Astrocyte (in vitro differentiated cells and primary cell): Measurements from ENCODE around the gene PCED1A. TPM values are rescaled to one million over a fixed set of nuclear protein-coding genes. Genes with fewer than 3 reads are reported as not detected.

Experiments used
- DNase-seq: peaks from one replicate; pipeline ENCODE4 v3.0.0-alpha.2; 2010; ENCODE audit warnings: low read depth
- FAIRE-seq: peaks from 2 replicates; lab custom pipeline; 2011; peaks lifted over from hg19 to GRCh38; lab: Jason Lieb, UNC
- H2AFZ ChIP-seq: 2 replicates; pipeline ENCODE4 v1.6.0; 2012; ENCODE audit warnings: low read depth, low read length, inconsistent platforms
- H3K27ac ChIP-seq: 2 replicates; pipeline ENCODE4 v1.5.1; 2011; ENCODE audit warnings: low read depth, low read length, inconsistent platforms
- H3K27me3 ChIP-seq: 2 replicates; pipeline ENCODE4 v1.6.0; 2011; ENCODE audit warnings: low read length, inconsistent platforms; ENCODE audit not compliant: insufficient read depth
- H3K36me3 ChIP-seq: 2 replicates; pipeline ENCODE4 v1.5.1; 2011; ENCODE audit warnings: low read length, inconsistent platforms; ENCODE audit not compliant: insufficient read depth
- H3K4me1 ChIP-seq: 2 replicates; pipeline ENCODE4 v1.5.1; 2011; ENCODE audit warnings: low read length, inconsistent platforms; ENCODE audit not compliant: insufficient read depth
- H3K4me2 ChIP-seq: 2 replicates; pipeline ENCODE4 v1.6.0; 2012; ENCODE audit warnings: low read length, inconsistent platforms
- H3K4me3 ChIP-seq: 2 replicates; pipeline ENCODE4 v1.5.1; 2011; ENCODE audit warnings: low read depth, mild to moderate bottlenecking, low read length, inconsistent platforms; ENCODE audit not compliant: insufficient read depth
- H3K79me2 ChIP-seq: 2 replicates; pipeline ENCODE4 v1.6.0; 2012; ENCODE audit warnings: mild to moderate bottlenecking, low read length, inconsistent platforms; ENCODE audit not compliant: insufficient read depth
- H3K9ac ChIP-seq: 2 replicates; pipeline ENCODE4 v1.6.0; 2012; ENCODE audit warnings: mild to moderate bottlenecking, low read length, inconsistent platforms
- H3K9me3 ChIP-seq: 2 replicates; pipeline ENCODE4 v1.5.1; 2012; ENCODE audit warnings: low read depth, mild to moderate bottlenecking, low read length, inconsistent platforms; ENCODE audit not compliant: insufficient read depth
- H4K20me1 ChIP-seq: 2 replicates; pipeline ENCODE4 v1.6.0; 2012; ENCODE audit warnings: low read length, inconsistent platforms; ENCODE audit not compliant: insufficient read depth
- H3K27ac Mint-ChIP-seq: one replicate; pipeline ENCODE4 v1.8.0; 2021; ENCODE audit warnings: mild to moderate bottlenecking, mixed read lengths; ENCODE audit not compliant: unreplicated experiment
- H3K27me3 Mint-ChIP-seq: one replicate; pipeline ENCODE4 v1.8.0; 2021; ENCODE audit warnings: low read depth, mixed read lengths; ENCODE audit not compliant: unreplicated experiment
- H3K36me3 Mint-ChIP-seq: one replicate; pipeline ENCODE4 v1.8.0; 2021; ENCODE audit warnings: low read depth, mixed read lengths; ENCODE audit not compliant: unreplicated experiment
- H3K4me1 Mint-ChIP-seq: one replicate; pipeline ENCODE4 v1.8.0; 2021; ENCODE audit warnings: low read depth, mixed read lengths; ENCODE audit not compliant: unreplicated experiment
- H3K4me3 Mint-ChIP-seq: one replicate; pipeline ENCODE4 v1.8.0; 2021; ENCODE audit warnings: mild to moderate bottlenecking, moderate library complexity, mixed read lengths; ENCODE audit not compliant: unreplicated experiment
- H3K9me3 Mint-ChIP-seq: one replicate; pipeline ENCODE4 v1.8.0; 2021; ENCODE audit warnings: mild to moderate bottlenecking, mixed read lengths; ENCODE audit not compliant: unreplicated experiment
- CTCF ChIP-seq: IDR thresholded peaks from 2 replicates; pipeline ENCODE4 v1.5.1; 2011; ENCODE audit warnings: low read depth, mild to moderate bottlenecking, inconsistent platforms, low read length, moderate library complexity; ENCODE audit not compliant: insufficient read depth
- EZH2 ChIP-seq: IDR thresholded peaks from 2 replicates; pipeline ENCODE4 v1.6.1; 2012; ENCODE audit warnings: mild to moderate bottlenecking, low read length, inconsistent platforms; ENCODE audit not compliant: insufficient read depth
- total RNA-seq: library from RNA; stranded (reverse); gene quantifications from 2 replicates; pipeline ENCODE4 v1.2.1, GENCODE V29; 2021

The PCED1A gene
- total RNA-seq, 1 donor from 2014 or later = 17.2 TPM

- H3K9me3 ChIP-seq = no peaks in the 10 kb centered on the region
- no peaks in the 10 kb centered on the region for H3K79me2 ChIP-seq
- Mint-ChIP-seq H3K4me3 (no peak overlapping the region), H3K27ac (no peak overlapping the region), H3K9me3 (no peaks in the 10 kb centered on the region), H3K36me3 (peaks cover 25% of the 10 kb centered on the region), H3K27me3 (peaks cover 2% of the 10 kb centered on the region), H3K4me1 (peaks cover 4% of the 10 kb centered on the region)
- H4K20me1 ChIP-seq = no peaks in the 10 kb centered on the region
- H3K27ac ChIP-seq = no peak overlapping the region
- H3K9ac ChIP-seq = no peak overlapping the region
- TF ChIP-seq CTCF (no peak), EZH2 (no peak)
- H3K4me3 ChIP-seq = no peak overlapping the region
- no peak overlapping the region for H2AFZ ChIP-seq
- H3K4me1 ChIP-seq = peaks cover 5% of the 10 kb centered on the region
- H3K36me3 ChIP-seq = no peaks in the 10 kb centered on the region
- no peak overlapping the region for H3K4me2 ChIP-seq
- FAIRE-seq (no peak), DNase-seq (no peak)
- no peaks in the 10 kb centered on the region for H3K27me3 ChIP-seq
These were observed 25.2 kb upstream of the PCED1A start for GRCh38 chr20:2865630-2866029.

GRCh38 chr20:2865101-2865500, 24.6 kb upstream of the PCED1A start:
- H3K4me2 ChIP-seq = no peak overlapping the region
- Mint-ChIP-seq H3K9me3 (no peaks in the 10 kb centered on the region), H3K27ac (no peak overlapping the region), H3K4me3 (no peak overlapping the region), H3K27me3 (peaks cover 2% of the 10 kb centered on the region), H3K36me3 (peaks cover 25% of the 10 kb centered on the region), H3K4me1 (no peaks in the 10 kb centered on the region)
- H3K36me3 ChIP-seq = no peaks in the 10 kb centered on the region
- TF ChIP-seq EZH2 (no peak), CTCF (no peak)
- no peaks in the 10 kb centered on the region for H3K9me3 ChIP-seq
- no peak overlapping the region for H3K27ac ChIP-seq
- no peaks in the 10 kb centered on the region for H3K4me1 ChIP-seq
- DNase-seq = no peak
- no peak overlapping the region for H3K4me3 ChIP-seq
- H3K9ac ChIP-seq = no peak overlapping the region
- no peaks in the 10 kb centered on the region for H3K79me2 ChIP-seq
- H4K20me1 ChIP-seq = peaks cover 3% of the 10 kb centered on the region
- FAIRE-seq = no peak
- no peak overlapping the region for H2AFZ ChIP-seq
- no peaks in the 10 kb centered on the region for H3K27me3 ChIP-seq

- H3K27ac ChIP-seq = no peak overlapping the region
- no peak overlapping the region for H3K27ac Mint-ChIP-seq
- H3K9ac ChIP-seq = no peak overlapping the region
- H3K27me3 Mint-ChIP-seq = peaks cover 2% of the 10 kb centered on the region
- H3K36me3 ChIP-seq = no peaks in the 10 kb centered on the region
- H3K79me2 ChIP-seq = no peaks in the 10 kb centered on the region
- H3K4me3 ChIP-seq = no peak overlapping the region
- H3K4me3 Mint-ChIP-seq = no peak overlapping the region
- H3K27me3 ChIP-seq = no peaks in the 10 kb centered on the region
- no peaks in the 10 kb centered on the region for H3K4me1 ChIP-seq
- H3K9me3 ChIP-seq = no peaks in the 10 kb centered on the region
- no peak overlapping the region for H3K4me2 ChIP-seq
- H3K36me3 Mint-ChIP-seq = peaks cover 25% of the 10 kb centered on the region
- no peak overlapping the region for H2AFZ ChIP-seq
- H4K20me1 ChIP-seq = peaks cover 6% of the 10 kb centered on the region
- TF ChIP-seq CTCF = no peak
- TF ChIP-seq EZH2 = no peak
- FAIRE-seq = no peak
- H3K9me3 Mint-ChIP-seq = no peaks in the 10 kb centered on the region
- no peaks in the 10 kb centered on the region for H3K4me1 Mint-ChIP-seq
- no peak for DNase-seq
These were observed 24.2 kb upstream of the PCED1A start for GRCh38 chr20:2864626-2865025.
